Neuronal stem cell (in vitro differentiated cells): Measurements from ENCODE around the gene KCNK4.
A peak's percentile ranks its signal among the peaks of the same experiment; 100 is the strongest.
"Not testable (repeated sequence)": the region's sequence is repeated elsewhere in the genome, so short reads cannot be mapped to it uniquely, and the experiment has no call there.

ENCODE experiments used
- DNase-seq: peaks from one replicate; pipeline ENCODE4 v3.0.0-alpha.2; 2013; ENCODE audit warnings: low spot score
- H2AFZ ChIP-seq: one replicate; pipeline ENCODE4 v1.6.1; 2013; ENCODE audit warnings: mild to moderate bottlenecking, low read length, inconsistent platforms
- H2AK5ac ChIP-seq: 2 replicates; pipeline ENCODE4 v1.6.1; 2013; ENCODE audit warnings: low read depth, mild to moderate bottlenecking, inconsistent platforms, low read length, moderate library complexity, mixed read lengths
- H2BK120ac ChIP-seq: 2 replicates; pipeline ENCODE4 v1.6.1; 2013; ENCODE audit warnings: low read depth, mild to moderate bottlenecking, inconsistent platforms, low read length, moderate library complexity, mixed read lengths
- H2BK12ac ChIP-seq: one replicate; pipeline ENCODE4 v1.6.1; 2013; ENCODE audit warnings: low read length, inconsistent platforms
- H2BK15ac ChIP-seq: 2 replicates; pipeline ENCODE4 v1.6.1; 2013; ENCODE audit warnings: mild to moderate bottlenecking, low read length, inconsistent platforms, mixed read lengths
- H2BK5ac ChIP-seq: one replicate; pipeline ENCODE4 v1.6.1; 2013; ENCODE audit warnings: inconsistent platforms, mild to moderate bottlenecking, low read length, moderate library complexity
- H3K14ac ChIP-seq: one replicate; pipeline ENCODE4 v1.6.1; 2013; ENCODE audit warnings: low read length, inconsistent platforms
- H3K18ac ChIP-seq: 2 replicates; pipeline ENCODE4 v1.6.1; 2013; ENCODE audit warnings: low read length, inconsistent platforms
- H3K23ac ChIP-seq: 2 replicates; pipeline ENCODE4 v1.6.1; 2013; ENCODE audit warnings: low read depth, mild to moderate bottlenecking, mixed read lengths, low read length, inconsistent platforms; ENCODE audit not compliant: poor library complexity
- H3K27ac ChIP-seq: replicated peaks from 3 replicates; pipeline ENCODE4 v1.5.1; 2013; ENCODE audit warnings: low read length, inconsistent platforms
- H3K27me3 ChIP-seq, 3 experiments: 2 replicates each; pipeline ENCODE4 v1.6.1; 2013; ENCODE audit warnings: low read length in 3 of 3, mild to moderate bottlenecking in 2 of 3, inconsistent platforms in 1 of 3, low read depth in 1 of 3, mixed read lengths in 1 of 3, moderate library complexity in 1 of 3; ENCODE audit not compliant: control insufficient read depth in 3 of 3, insufficient read depth in 3 of 3
- H3K36me3 ChIP-seq, 2 donors: replicated peaks in 1 of 2; 2 replicates each; pipeline ENCODE4 v1.6.1; 2013; ENCODE audit warnings: low read length in 2 of 2; ENCODE audit not compliant: control insufficient read depth in 2 of 2, insufficient read depth in 2 of 2
- H3K4ac ChIP-seq: 2 replicates; pipeline ENCODE4 v1.6.1; 2013; ENCODE audit warnings: inconsistent platforms, mild to moderate bottlenecking, low read length, moderate library complexity
- H3K4me1 ChIP-seq, 2 donors: 1 replicate in 1 of 2; 2 replicates in 1 of 2; pipeline ENCODE4 v1.6.1; 2013; ENCODE audit warnings: low read length in 2 of 2, low read depth in 1 of 2; ENCODE audit not compliant: control insufficient read depth in 2 of 2, insufficient read depth in 1 of 2
- H3K4me2 ChIP-seq: one replicate; pipeline ENCODE4 v1.6.1; 2013; ENCODE audit warnings: mild to moderate bottlenecking, low read length, inconsistent platforms; ENCODE audit not compliant: insufficient read depth, poor library complexity, severe bottlenecking
- H3K4me3 ChIP-seq, 2 donors: 2 replicates each; pipeline ENCODE4 v1.5.1; 2013; ENCODE audit warnings: low read length in 2 of 2, mild to moderate bottlenecking in 2 of 2, inconsistent platforms in 1 of 2, moderate library complexity in 1 of 2
- H3K79me1 ChIP-seq: one replicate; pipeline ENCODE4 v1.6.1; 2013; ENCODE audit warnings: low read depth, mild to moderate bottlenecking, inconsistent platforms, low read length, moderate library complexity
- H3K9ac ChIP-seq: one replicate; pipeline ENCODE4 v1.6.1; 2013; ENCODE audit warnings: mild to moderate bottlenecking, low read depth, low read length, inconsistent platforms; ENCODE audit not compliant: poor library complexity
- H3K9me3 ChIP-seq, 2 donors: replicated peaks in 1 of 2; 2 replicates each; pipeline versions ENCODE3 to v1.6.1; 2013; ENCODE audit warnings: low read length in 2 of 2, mild to moderate bottlenecking in 2 of 2, inconsistent platforms in 1 of 2, low read depth in 1 of 2, mixed read lengths in 1 of 2, moderate library complexity in 1 of 2; ENCODE audit not compliant: control insufficient read depth in 2 of 2, insufficient read depth in 1 of 2
- H4K8ac ChIP-seq: one replicate; pipeline ENCODE4 v1.6.1; 2013; ENCODE audit warnings: low read depth, mild to moderate bottlenecking, inconsistent platforms, low read length, moderate library complexity
- H4K91ac ChIP-seq: one replicate; pipeline ENCODE4 v1.6.1; 2013; ENCODE audit warnings: low read length, low read depth, mild to moderate bottlenecking, inconsistent platforms; ENCODE audit not compliant: poor library complexity
- WGBS, 2 donors: extraction: QIAGEN DNeasy Blood & Tissue Kit; methylation state at CpG; one replicate each; pipeline ENCODE4 v1.1.7; 2013; ENCODE audit warnings: missing lambda C conversion rate in 2 of 2, mixed read lengths in 1 of 2; ENCODE audit not compliant: insufficient read length in 2 of 2, insufficient replicate concordance in 1 of 2; ENCODE audit errors: extremely low coverage in 2 of 2; 5-methylcytosine and 5-hydroxymethylcytosine counted together

KCNK4 gene

DNA sequence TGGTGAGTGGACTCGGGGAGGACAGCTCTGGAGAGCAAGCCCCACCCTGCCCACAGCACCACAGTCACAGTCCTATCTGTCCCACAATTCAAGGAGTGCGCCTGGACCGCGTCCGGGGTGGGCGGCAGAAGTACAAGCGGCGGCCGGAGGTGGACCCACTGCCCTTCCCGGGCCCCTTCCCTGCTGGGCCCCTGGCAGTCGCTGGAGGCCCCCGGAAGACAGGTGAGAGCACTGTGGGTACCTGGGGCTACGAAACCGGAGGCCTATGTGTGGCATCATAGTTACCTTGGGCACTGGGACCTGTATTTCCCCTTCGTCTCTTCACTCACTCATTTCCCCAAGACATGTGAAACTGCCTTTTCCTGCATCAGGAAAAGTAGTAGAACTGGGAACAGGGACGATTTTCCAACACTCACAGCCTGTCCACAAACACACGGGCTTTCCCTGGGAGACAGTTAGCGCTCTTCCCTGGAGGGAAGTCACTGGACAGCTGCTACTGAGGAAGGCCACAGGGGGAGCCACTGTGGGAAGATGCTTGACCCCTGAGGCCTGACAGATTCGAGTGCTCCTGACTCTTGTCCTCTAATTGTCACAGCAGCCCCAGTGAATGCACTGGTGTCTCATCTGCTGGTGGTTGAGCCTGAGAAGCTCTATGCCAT lies 23.2 kb downstream of the KCNK4 start:
- Histone ChIP-seq H3K9me3 (peaks cover 0 to 2% of the 10 kb centered on the region in 2 donors), H4K8ac (no peak overlapping the region), H3K36me3 (peaks cover 12 to 27% of the 10 kb centered on the region in 2 donors), H3K79me1 (peaks cover 25% of the 10 kb centered on the region), H3K4me1 (peaks cover 5 to 10% of the 10 kb centered on the region in 2 donors), H2BK120ac (no peak overlapping the region), H3K9ac (peak overlapping the region; percentile 60), H4K91ac (peak overlapping the region; percentile 9), H3K27me3 (no peaks in the 10 kb centered on the region), H3K23ac (no peak overlapping the region), H3K4ac (no peak overlapping the region), H2AK5ac (no peak overlapping the region), H2BK15ac (no peak overlapping the region), H3K4me2 (no peak overlapping the region), H2AFZ (no peak overlapping the region), H2BK5ac (no peak overlapping the region), H3K4me3 (no peak overlapping the region), H3K14ac (no peak overlapping the region), H3K27ac (no peak overlapping the region), H2BK12ac (no peak overlapping the region), H3K18ac (no peak overlapping the region)
- WGBS, 2 donors, result no CpG with 5 or more reads among the region's 19 CpGs
- no peak for DNase-seq

DNA sequence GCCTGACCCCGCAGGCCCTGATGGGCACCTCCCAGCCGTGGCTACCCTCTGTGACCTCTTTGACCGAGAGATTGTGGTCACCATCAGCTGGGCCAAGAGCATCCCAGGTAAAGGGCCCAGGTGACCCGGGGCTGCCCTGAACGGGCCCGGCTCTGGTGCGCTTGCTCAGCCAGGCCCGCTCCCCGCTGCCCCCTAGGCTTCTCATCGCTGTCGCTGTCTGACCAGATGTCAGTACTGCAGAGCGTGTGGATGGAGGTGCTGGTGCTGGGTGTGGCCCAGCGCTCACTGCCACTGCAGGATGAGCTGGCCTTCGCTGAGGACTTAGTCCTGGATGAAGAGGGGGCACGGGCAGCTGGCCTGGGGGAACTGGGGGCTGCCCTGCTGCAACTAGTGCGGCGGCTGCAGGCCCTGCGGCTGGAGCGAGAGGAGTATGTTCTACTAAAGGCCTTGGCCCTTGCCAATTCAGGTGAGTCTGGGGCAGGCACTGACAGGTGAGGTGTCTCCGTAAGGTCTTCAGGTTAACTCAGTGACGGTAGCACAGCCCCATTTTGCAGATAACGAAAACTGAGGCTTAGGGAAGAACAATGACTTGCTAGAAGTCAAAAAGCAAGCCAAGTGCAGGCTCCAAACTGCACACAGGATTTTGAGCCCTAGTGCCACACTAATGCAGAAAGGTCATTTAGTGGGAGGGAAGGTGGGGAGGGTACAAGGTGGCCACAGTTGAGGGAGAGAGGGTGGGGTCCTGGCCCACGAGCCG lies 23.9 kb downstream of the KCNK4 start:
- no CpG with 5 or more reads among the region's 24 CpGs for WGBS, 2 donors
- no peak overlapping the region for H3K4me3 ChIP-seq
- peaks cover 25% of the 10 kb centered on the region for H3K79me1 ChIP-seq

GRCh38 chr11:64315667-64316526 lies 24.8 kb downstream of the KCNK4 start:
- Histone ChIP-seq H3K23ac (peak overlapping the region; percentile 3), H3K4me1 (peaks cover 5 to 11% of the 10 kb centered on the region in 2 donors), H2AK5ac (peak overlapping the region; percentile 5), H3K79me1 (peaks cover 25% of the 10 kb centered on the region), H3K36me3 (peaks cover 14 to 29% of the 10 kb centered on the region in 2 donors), H3K4me3 (peak overlapping the region in 1 of 2 donors; percentile 72)
- H2BK120ac ChIP-seq, H3K27ac ChIP-seq, DNase-seq, H3K27me3 ChIP-seq, H3K18ac ChIP-seq, H2AFZ ChIP-seq, H3K4me2 ChIP-seq, H3K9me3 ChIP-seq, H2BK15ac ChIP-seq, H3K4ac ChIP-seq, H3K9ac ChIP-seq, H3K14ac ChIP-seq, H4K8ac ChIP-seq, H2BK5ac ChIP-seq, H4K91ac ChIP-seq, H2BK12ac ChIP-seq: not testable (repeated sequence)
- WGBS, 2 donors, result no CpG with 5 or more reads among the region's 25 CpGs

More for the DNA sequence above, 23.9 kb downstream of the KCNK4 start:
- H3K9me3 ChIP-seq, result peaks cover 0 to 2% of the 10 kb centered on the region in 2 donors
- no peak overlapping the region for H3K4ac ChIP-seq
- H2AFZ ChIP-seq, result no peak overlapping the region
- H2BK120ac ChIP-seq, result no peak overlapping the region
- H2BK5ac ChIP-seq, result no peak overlapping the region
- H2BK12ac ChIP-seq, result peak overlapping the region; percentile 90
- H3K4me2 ChIP-seq, result no peak overlapping the region
- no peak overlapping the region for H4K91ac ChIP-seq
- DNase-seq, result no peak
- H2AK5ac ChIP-seq, result peak overlapping the region; percentile 5
- H3K14ac ChIP-seq, result no peak overlapping the region
- no peak overlapping the region for H3K18ac ChIP-seq
- H4K8ac ChIP-seq, result no peak overlapping the region
- H3K27ac ChIP-seq, result no peak overlapping the region
- peak overlapping the region; percentile 3 for H3K23ac ChIP-seq
- peaks cover 12 to 25% of the 10 kb centered on the region in 2 donors for H3K36me3 ChIP-seq
- peaks cover 5 to 11% of the 10 kb centered on the region in 2 donors for H3K4me1 ChIP-seq
- H3K9ac ChIP-seq, result no peak overlapping the region
- no peak overlapping the region for H2BK15ac ChIP-seq
- H3K27me3 ChIP-seq, result no peaks in the 10 kb centered on the region
